Measurements from ENCODE around the gene MLPH. TPM values are rescaled to one million over a fixed set of nuclear protein-coding genes. Genes with fewer than 3 reads are reported as not detected.

Gene MLPH
- total and polyA plus RNA-seq, 2 of the 13 experiments (the other 11 are each of a cell fraction or from before 2014, with no cell fraction given): 0.12 TPM; not detected in 1

- TF ChIP-seq ZBTB37 (CRISPR knock-in tag; IDR thresholded peaks at IDR 0.05): no peak
- peak; percentile 11; the same call in 1 of the 2 replicates for TF ChIP-seq FOXO1 (CRISPR knock-in tag; IDR thresholded peaks at IDR 0.05)
- TF ChIP-seq ZNF75D (CRISPR knock-in tag; IDR thresholded peaks at IDR 0.05; ENCODE audit: borderline replicate concordance): no peak
- 0 out of 2 replicates have a peak, but pooled peaks have one; percentile 17 for TF ChIP-seq ZNF558 (CRISPR knock-in tag; IDR thresholded peaks at IDR 0.05; ENCODE audit: borderline replicate concordance)
- TF ChIP-seq KLF6 (CRISPR knock-in tag; IDR thresholded peaks at IDR 0.05): no peak
- TF ChIP-seq ZNF615 (CRISPR knock-in tag; IDR thresholded peaks at IDR 0.05; ENCODE audit: borderline replicate concordance): no peak
- 0 out of 2 replicates have a peak, but pooled peaks have one; percentile 57 for TF ChIP-seq ZXDC (CRISPR knock-in tag; IDR thresholded peaks at IDR 0.05)
- TF ChIP-seq ZBED4 (CRISPR knock-in tag; IDR thresholded peaks at IDR 0.05; ENCODE audit: borderline replicate concordance): no peak
- TF ChIP-seq MEIS2 (CRISPR knock-in tag; IDR thresholded peaks at IDR 0.05): peak; percentile 61; the same call in 1 of the 2 replicates
- TF ChIP-seq ZNF644 (CRISPR knock-in tag; IDR thresholded peaks at IDR 0.05; ENCODE audit: low read depth): no peak
- no peak for TF ChIP-seq ZNF724P (CRISPR knock-in tag; IDR thresholded peaks at IDR 0.05; ENCODE audit: borderline replicate concordance)
- TF ChIP-seq GABPA (IDR thresholded peaks at IDR 0.05; ENCODE audit: low read depth, low read length): no peak
- no peak for TF ChIP-seq GABPA (CRISPR knock-in tag; IDR thresholded peaks at IDR 0.05; ENCODE audit: low read depth)
- no peak for TF ChIP-seq CHCHD3 (CRISPR knock-in tag; IDR thresholded peaks at IDR 0.05)
- TF ChIP-seq SKI (IDR thresholded peaks at IDR 0.05; ENCODE audit: partially characterized antibody): no peak
- peak; percentile 54; the same call in 1 of the 2 replicates for TF ChIP-seq HOXA5 (CRISPR knock-in tag; IDR thresholded peaks at IDR 0.05)
- no peak for TF ChIP-seq SMAD3 (CRISPR knock-in tag; IDR thresholded peaks at IDR 0.05)
- no peak for TF ChIP-seq MTF2 (CRISPR knock-in tag; IDR thresholded peaks at IDR 0.05; ENCODE audit: borderline replicate concordance)
- TF ChIP-seq, protein P1, sequence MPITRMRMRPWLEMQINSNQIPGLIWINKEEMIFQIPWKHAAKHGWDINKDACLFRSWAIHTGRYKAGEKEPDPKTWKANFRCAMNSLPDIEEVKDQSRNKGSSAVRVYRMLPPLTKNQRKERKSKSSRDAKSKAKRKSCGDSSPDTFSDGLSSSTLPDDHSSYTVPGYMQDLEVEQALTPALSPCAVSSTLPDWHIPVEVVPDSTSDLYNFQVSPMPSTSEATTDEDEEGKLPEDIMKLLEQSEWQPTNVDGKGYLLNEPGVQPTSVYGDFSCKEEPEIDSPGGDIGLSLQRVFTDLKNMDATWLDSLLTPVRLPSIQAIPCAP (CRISPR knock-in tag; IDR thresholded peaks at IDR 0.05; ENCODE audit: low read depth): no peak
- TF ChIP-seq ZFP82 (CRISPR knock-in tag; IDR thresholded peaks at IDR 0.05; ENCODE audit: borderline replicate concordance): no peak
- TF ChIP-seq SMARCC2 (IDR thresholded peaks at IDR 0.05): no peak
These were observed 95.0 kb downstream of the MLPH start (continued) for GRCh38 chr2:237581751-237582746.
